Psoas muscle (tissue), 8 donors: Measurements from ENCODE around the gene PNMA6E. TPM values are rescaled to one million over a fixed set of nuclear protein-coding genes. Genes with fewer than 3 reads are reported as not detected.

Experiments
- ATAC-seq, 4 donors: fragments of 200-7000 bp; cut with Tn5 transposase; one replicate each; pipeline ENCODE4 v1.9.1; 2020; ENCODE audit warnings: moderate library complexity in 3 of 4, mild to moderate bottlenecking in 2 of 4
- DNase-seq, 2 donors: peaks; one replicate each; pipeline ENCODE4 v3.0.0-alpha.2; 2020
- H3K27ac ChIP-seq: fragments of 200-600 bp; one replicate; pipeline ENCODE4 v1.8.0; 2022
- H3K27me3 ChIP-seq, 3 donors: fragments of 200-600 bp in 1 of 3; one replicate each; pipeline versions ENCODE4 v1.6.1 to v1.8.0; 2013 to 2022; ENCODE audit warnings: low read length in 2 of 3, mild to moderate bottlenecking in 2 of 3, moderate library complexity in 1 of 3; ENCODE audit not compliant: insufficient read depth in 3 of 3
- H3K36me3 ChIP-seq, 2 donors: fragments of 200-600 bp in 1 of 2; one replicate each; pipeline versions ENCODE4 v1.6.1 to v1.8.0; 2013 to 2022; ENCODE audit warnings: low read depth in 1 of 2, mild to moderate bottlenecking in 1 of 2, moderate library complexity in 1 of 2; ENCODE audit not compliant: insufficient read depth in 1 of 2
- H3K4me1 ChIP-seq: fragments of 200-600 bp; one replicate; pipeline ENCODE4 v1.8.0; 2022
- H3K4me3 ChIP-seq: fragments of 200-600 bp; one replicate; pipeline ENCODE4 v1.8.0; 2022; ENCODE audit warnings: mild to moderate bottlenecking
- H3K9me3 ChIP-seq: fragments of 200-600 bp; one replicate; pipeline ENCODE4 v1.8.0; 2022
- CTCF ChIP-seq: fragments of 200-600 bp; IDR thresholded peaks from one replicate; pipeline ENCODE4 v1.8.0; 2022; ENCODE audit warnings: antibody characterized with exemption
- WGBS, 3 donors: extraction: QIAGEN DNeasy Blood & Tissue Kit; methylation state at CpG; one replicate each; pipeline versions ENCODE4 v1.1.6 to v1.1.7; 2013; 5-methylcytosine and 5-hydroxymethylcytosine counted together
- intact Hi-C, 2 donors: fragments of 100-400 bp; cut with DNase I; formaldehyde crosslinking; loops; one replicate each; pipeline versions ENCODE4 v1.11.0 to v1.14.2; 2022
- polyA plus RNA-seq, 3 donors: library from polyadenylated mRNA; stranded (reverse); fragments of 200-250 nt; gene quantifications; one replicate each; pipeline ENCODE4 v1.2.3, GENCODE V29; 2013
- total RNA-seq, 4 donors: library from RNA; stranded (reverse); fragmentation: NEBNext Ultra II Directional in 2 of 4; extraction: Animal tissue kit (Norgen Biotek cat#: 25700) in 2 of 4; gene quantifications; one replicate each; pipeline versions ENCODE4 v1.2.1 to v1.2.4, GENCODE V29; 2021 to 2023
- donor health status: healthy with polysubstance abuse.
- donor health status: DM: no; HTN: no; CAD: no; lungs with moderate emphysema.
- donor health status: Bipolar disorder and iron deficiency.
- donor health status: healthy.
- donor health status: DM: yes; HTN: yes; CAD: no.
- donor health status: DM: no; HTN: no; CAD: no.
- donor health status: DM: no; HTN: no; CAD: no.
- donor health status: DM: yes; HTN: yes; CAD: no.

PNMA6E gene
- total and polyA plus RNA-seq, 7 donors = not detected

- ATAC-seq (no peak), DNase-seq (no peak)
- Histone ChIP-seq H3K27me3 (peaks cover 0 to 6% (median 0%) of the 10 kb centered on the region in 3 donors), H3K4me3 (no peak overlapping the region), H3K27ac (no peak overlapping the region), H3K36me3 (no peaks in the 10 kb centered on the region), H3K4me1 (no peaks in the 10 kb centered on the region), H3K9me3 (no peaks in the 10 kb centered on the region)
- TF ChIP-seq CTCF = no peak
- 84 to 94% (median 94%) methylated on average over 5 to 6 of the region's 6 CpGs for WGBS, 3 donors
- intact Hi-C loops = no loop called here
Observed at GRCh38 chrX:153384390-153384789, 16.8 kb downstream of the PNMA6E start.

- no peak overlapping the region for H3K27ac ChIP-seq
- ATAC-seq (no peak), DNase-seq (no peak)
- no peak for TF ChIP-seq CTCF
- no peaks in the 10 kb centered on the region for H3K9me3 ChIP-seq
- intact Hi-C loops = no loop called here
- H3K4me1 ChIP-seq = no peaks in the 10 kb centered on the region
- 86 to 98% (median 93%) methylated on average over 3 of the region's 3 CpGs for WGBS, 3 donors
- peaks cover 0 to 6% (median 0%) of the 10 kb centered on the region in 3 donors for H3K27me3 ChIP-seq
- H3K36me3 ChIP-seq = no peaks in the 10 kb centered on the region
- no peak overlapping the region for H3K4me3 ChIP-seq
Observed at GRCh38 chrX:153382563-153383482, 18.3 kb downstream of the PNMA6E start.

- Histone ChIP-seq H3K36me3 (no peaks in the 10 kb centered on the region), H3K4me3 (no peak overlapping the region), H3K27me3 (peaks cover 0 to 6% (median 0%) of the 10 kb centered on the region in 3 donors), H3K4me1 (no peaks in the 10 kb centered on the region), H3K27ac (no peak overlapping the region), H3K9me3 (no peaks in the 10 kb centered on the region)
- 48 to 56% (median 56%) methylated on average over 12 of the region's 12 CpGs for WGBS, 3 donors
- ATAC-seq (peak in 1 of 4 donors; percentile 40), DNase-seq (no peak)
- TF ChIP-seq CTCF = no peak
- intact Hi-C loops = no loop called here
Observed at GRCh38 chrX:153381684-153382532, 19.2 kb downstream of the PNMA6E start.

GRCh38 chrX:153380691-153381090 is 20.5 kb downstream of the PNMA6E start:
- no peaks in the 10 kb centered on the region for H3K4me1 ChIP-seq
- intact Hi-C loops = no loop called here
- WGBS, 3 donors = 47 to 60% (median 55%) methylated on average over 9 of the region's 9 CpGs
- ATAC-seq (no peak), DNase-seq (no peak)
- H3K36me3 ChIP-seq = no peaks in the 10 kb centered on the region
- TF ChIP-seq CTCF = no peak
- peaks cover 0 to 4% (median 0%) of the 10 kb centered on the region in 3 donors for H3K27me3 ChIP-seq
- H3K9me3 ChIP-seq = no peaks in the 10 kb centered on the region
- no peak overlapping the region for H3K27ac ChIP-seq
- no peak overlapping the region for H3K4me3 ChIP-seq
